ENCODE measurements around the gene GRB2.

Gene GRB2

GRCh38 chr17:75318211-75318610, 87.3 kb downstream of the GRB2 start:
- TF ChIP-seq, protein P1, sequence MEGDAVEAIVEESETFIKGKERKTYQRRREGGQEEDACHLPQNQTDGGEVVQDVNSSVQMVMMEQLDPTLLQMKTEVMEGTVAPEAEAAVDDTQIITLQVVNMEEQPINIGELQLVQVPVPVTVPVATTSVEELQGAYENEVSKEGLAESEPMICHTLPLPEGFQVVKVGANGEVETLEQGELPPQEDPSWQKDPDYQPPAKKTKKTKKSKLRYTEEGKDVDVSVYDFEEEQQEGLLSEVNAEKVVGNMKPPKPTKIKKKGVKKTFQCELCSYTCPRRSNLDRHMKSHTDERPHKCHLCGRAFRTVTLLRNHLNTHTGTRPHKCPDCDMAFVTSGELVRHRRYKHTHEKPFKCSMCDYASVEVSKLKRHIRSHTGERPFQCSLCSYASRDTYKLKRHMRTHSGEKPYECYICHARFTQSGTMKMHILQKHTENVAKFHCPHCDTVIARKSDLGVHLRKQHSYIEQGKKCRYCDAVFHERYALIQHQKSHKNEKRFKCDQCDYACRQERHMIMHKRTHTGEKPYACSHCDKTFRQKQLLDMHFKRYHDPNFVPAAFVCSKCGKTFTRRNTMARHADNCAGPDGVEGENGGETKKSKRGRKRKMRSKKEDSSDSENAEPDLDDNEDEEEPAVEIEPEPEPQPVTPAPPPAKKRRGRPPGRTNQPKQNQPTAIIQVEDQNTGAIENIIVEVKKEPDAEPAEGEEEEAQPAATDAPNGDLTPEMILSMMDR (IDR thresholded peaks at IDR 0.05; ENCODE audit: low read depth, low read length, missing control alignments), result no peak
- in situ Hi-C loops (cut with HindIII; ENCODE audit: low sequenced_read_pairs), result no loop called here
- DNase-seq (ENCODE audit: low read depth), result no peak
- no peak overlapping the region for H3K4me3 ChIP-seq (ENCODE audit: low read depth, low read length)

DNA sequence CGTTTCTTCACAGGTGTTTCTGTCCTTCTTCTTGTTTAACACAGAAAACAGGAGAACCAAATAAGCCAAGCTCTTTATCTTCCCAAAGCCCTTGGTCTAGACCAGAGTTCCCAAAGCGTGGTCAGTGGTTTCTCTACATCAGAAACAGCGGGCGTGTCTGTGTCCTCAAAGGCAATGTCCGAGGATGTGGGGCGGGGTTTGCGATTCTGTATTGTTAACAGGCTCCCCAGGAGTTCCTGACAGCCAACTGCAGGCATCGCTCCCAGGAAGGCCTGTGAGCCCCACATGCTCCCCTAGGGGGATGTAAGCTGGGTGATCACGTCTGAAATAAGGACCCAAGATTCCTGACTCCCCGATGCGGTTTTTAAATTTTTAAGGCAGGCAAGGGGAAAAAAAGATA, 87.8 kb downstream of the GRB2 start:
- peak; percentile 32 for DNase-seq (ENCODE audit: low read depth)
- H3K4me3 ChIP-seq (ENCODE audit: low read depth, low read length), result no peak overlapping the region
- in situ Hi-C loops (cut with HindIII; ENCODE audit: low sequenced_read_pairs), result no loop called here
- TF ChIP-seq, protein P1 (IDR thresholded peaks at IDR 0.05; ENCODE audit: low read depth, low read length, missing control alignments), result no peak

DNA sequence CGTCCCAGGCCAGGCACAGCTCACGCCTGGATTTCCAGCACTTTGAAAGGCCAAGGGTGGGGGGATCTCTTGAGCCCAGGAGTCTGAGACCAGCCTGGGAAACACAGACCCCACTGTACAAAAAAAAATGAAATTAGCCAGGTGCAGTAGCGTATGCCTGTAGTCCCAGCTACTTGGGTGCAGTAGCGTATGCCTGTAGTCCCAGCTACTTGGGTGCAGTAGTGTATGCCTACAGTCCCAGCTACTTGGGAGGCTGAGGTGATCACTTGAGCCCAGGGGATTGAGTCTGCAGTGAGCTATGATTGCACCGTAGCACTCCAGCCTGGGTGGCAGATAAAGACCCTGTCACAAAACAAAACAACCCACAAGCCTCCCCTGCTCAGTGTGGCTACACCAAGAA, 89.2 kb downstream of the GRB2 start:
- H3K4me3 ChIP-seq (ENCODE audit: low read depth, low read length), result no peak overlapping the region
- no peak for DNase-seq (ENCODE audit: low read depth)
- TF ChIP-seq, protein P1 (IDR thresholded peaks at IDR 0.05; ENCODE audit: low read depth, low read length, missing control alignments), result no peak
- in situ Hi-C loops (cut with HindIII; ENCODE audit: low sequenced_read_pairs), result no loop called here

DNA sequence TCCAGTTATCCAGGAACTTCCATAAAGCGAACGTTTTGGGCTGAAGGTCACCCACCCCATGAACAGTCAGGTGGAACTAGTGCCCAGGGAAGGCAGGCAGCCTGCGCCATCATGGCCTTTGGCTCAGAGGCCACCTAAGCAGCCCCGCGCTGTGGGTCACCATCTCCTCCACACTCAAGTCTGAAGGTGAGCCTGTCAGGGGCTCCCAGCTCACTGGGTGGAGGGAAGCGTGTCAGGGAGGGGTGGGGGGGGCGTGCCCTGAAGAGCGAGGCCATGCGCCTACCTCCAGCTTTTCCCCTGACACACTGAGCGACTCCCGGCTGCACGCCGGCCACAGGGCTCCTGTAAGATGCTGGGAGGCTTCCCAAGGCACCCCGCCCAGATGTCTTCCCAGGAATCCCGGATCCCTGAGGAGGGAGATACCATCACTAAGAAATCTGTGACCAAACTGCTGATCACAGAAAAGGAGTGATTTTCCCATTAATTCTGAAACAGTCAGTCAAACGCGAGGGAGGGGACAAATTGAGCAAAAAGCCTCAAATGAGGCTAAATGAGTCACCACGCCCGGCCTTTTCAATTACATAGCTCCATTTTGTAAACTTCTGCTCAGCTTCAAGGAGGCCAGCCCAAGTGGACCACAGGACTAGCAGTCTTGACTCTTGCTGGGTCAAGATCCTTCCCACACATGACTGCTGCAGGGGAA, 89.8 kb downstream of the GRB2 start:
- H3K4me3 ChIP-seq (ENCODE audit: low read depth, low read length), result no peak overlapping the region
- in situ Hi-C loops (cut with HindIII; ENCODE audit: low sequenced_read_pairs), result no loop called here
- no peak for DNase-seq (ENCODE audit: low read depth)
- TF ChIP-seq, protein P1 (IDR thresholded peaks at IDR 0.05; ENCODE audit: low read depth, low read length, missing control alignments), result no peak

GRCh38 chr17:75313941-75314551, 91.4 kb downstream of the GRB2 start:
- DNase-seq (ENCODE audit: low read depth), result no peak
- TF ChIP-seq, protein P1 (IDR thresholded peaks at IDR 0.05; ENCODE audit: low read depth, low read length, missing control alignments), result no peak
- H3K4me3 ChIP-seq (ENCODE audit: low read depth, low read length), result no peak overlapping the region
- in situ Hi-C loops (cut with HindIII; ENCODE audit: low sequenced_read_pairs), result no loop called here

- TF ChIP-seq, protein P1 (IDR thresholded peaks at IDR 0.05; ENCODE audit: low read depth, low read length, missing control alignments), result no peak
- in situ Hi-C loops (cut with HindIII; ENCODE audit: low sequenced_read_pairs), result no loop called here
- H3K4me3 ChIP-seq (ENCODE audit: low read depth, low read length), result no peak overlapping the region
- DNase-seq (ENCODE audit: low read depth), result no peak
These were observed 96.5 kb downstream of the GRB2 start for GRCh38 chr17:75308732-75309629.
